Spinal cord (tissue), 10 donors: ENCODE measurements around the gene RNF181. TPM values are rescaled to one million over a fixed set of nuclear protein-coding genes. Genes with fewer than 3 reads are reported as not detected.

Experiments used
- DNase-seq, 6 donors: peaks; one replicate each; pipeline versions ENCODE4 v3.0.0 to v3.0.0-alpha.2; 2013 to 2015; ENCODE audit warnings: low spot score in 6 of 6, low read depth in 4 of 6
- H3K27ac ChIP-seq: one replicate; pipeline ENCODE4 v1.5.1; 2013; ENCODE audit warnings: low read depth, low read length, control low read depth
- H3K27me3 ChIP-seq: one replicate; pipeline ENCODE4 v1.6.1; 2013; ENCODE audit warnings: low read length; ENCODE audit not compliant: control insufficient read depth, insufficient read depth
- H3K36me3 ChIP-seq: one replicate; pipeline ENCODE4 v1.6.1; 2013; ENCODE audit warnings: low read length; ENCODE audit not compliant: control insufficient read depth, insufficient read depth
- H3K4me1 ChIP-seq: one replicate; pipeline ENCODE4 v1.6.1; 2013; ENCODE audit warnings: low read length; ENCODE audit not compliant: control insufficient read depth, insufficient read depth
- H3K4me3 ChIP-seq: one replicate; pipeline ENCODE4 v1.5.1; 2013; ENCODE audit warnings: low read depth, low read length, control low read depth
- H3K9me3 ChIP-seq: one replicate; pipeline ENCODE4 v1.6.1; 2013; ENCODE audit warnings: low read length; ENCODE audit not compliant: control insufficient read depth, insufficient read depth
- WGBS: methylation state at CpG from one replicate; pipeline ENCODE4 v1.1.5; 2013; ENCODE audit warnings: missing lambda C conversion rate; ENCODE audit not compliant: insufficient coverage; 5-methylcytosine and 5-hydroxymethylcytosine counted together
- polyA plus RNA-seq, 2 donors: library from polyadenylated mRNA; unstranded; fragments of 120-200 nt; gene quantifications; one replicate each; pipeline ENCODE4 v1.2.1, GENCODE V29; 2013; ENCODE audit not compliant: insufficient read length in 2 of 2
- total RNA-seq, 2 donors: library from RNA; depleted of rRNA in 1 of 2; stranded (reverse); fragments of 120-200 nt in 1 of 2; fragments of >200 nt in 1 of 2; gene quantifications; one replicate each; pipeline versions ENCODE4 v1.2.3 to v1.2.4, GENCODE V29; 2013 to 2014
- donor health status: healthy.

The RNF181 gene
- total and polyA plus RNA-seq, 4 donors, result 69.3 to 213 (median 108) TPM

DNA sequence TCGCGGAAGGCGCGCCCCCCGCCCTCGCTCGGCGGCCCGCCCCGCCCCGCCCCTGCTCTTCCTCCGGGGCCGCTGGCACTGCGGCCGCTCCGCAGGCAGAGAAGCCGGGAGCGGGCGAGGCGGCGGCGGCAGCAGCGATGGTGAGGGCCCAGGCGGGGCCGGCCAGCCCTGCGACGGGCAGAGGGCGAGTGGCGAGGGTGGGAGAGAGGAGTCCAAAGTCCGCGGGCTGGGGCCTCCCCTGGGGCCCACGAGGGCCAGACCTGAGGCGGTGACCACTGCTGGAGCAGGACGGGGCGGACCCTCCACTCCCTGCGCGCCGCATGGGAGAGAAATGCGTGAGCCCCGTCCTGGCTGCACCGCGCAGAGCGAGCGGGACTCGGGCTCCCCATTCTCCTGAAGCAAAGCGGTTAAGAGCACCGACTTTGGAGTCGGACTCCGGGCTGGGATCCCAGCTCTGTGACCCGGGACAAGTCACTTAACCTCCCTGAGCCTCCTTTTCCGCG is 11.1 kb upstream of the RNF181 start, which contains the start of gene VAMP5:
Gene VAMP5 (plus strand): TSS at position 78 of the 503 bp plus-strand sequence. CDS start 60 bp downstream, at position 138.
- peak within 1 kb of the TSS; percentile 79 for H3K27ac ChIP-seq
- WGBS, result 2% methylated on average over 47 of the region's 52 CpGs
- DNase-seq, result peak in 1 of 6 donors; percentile 54

DNA sequence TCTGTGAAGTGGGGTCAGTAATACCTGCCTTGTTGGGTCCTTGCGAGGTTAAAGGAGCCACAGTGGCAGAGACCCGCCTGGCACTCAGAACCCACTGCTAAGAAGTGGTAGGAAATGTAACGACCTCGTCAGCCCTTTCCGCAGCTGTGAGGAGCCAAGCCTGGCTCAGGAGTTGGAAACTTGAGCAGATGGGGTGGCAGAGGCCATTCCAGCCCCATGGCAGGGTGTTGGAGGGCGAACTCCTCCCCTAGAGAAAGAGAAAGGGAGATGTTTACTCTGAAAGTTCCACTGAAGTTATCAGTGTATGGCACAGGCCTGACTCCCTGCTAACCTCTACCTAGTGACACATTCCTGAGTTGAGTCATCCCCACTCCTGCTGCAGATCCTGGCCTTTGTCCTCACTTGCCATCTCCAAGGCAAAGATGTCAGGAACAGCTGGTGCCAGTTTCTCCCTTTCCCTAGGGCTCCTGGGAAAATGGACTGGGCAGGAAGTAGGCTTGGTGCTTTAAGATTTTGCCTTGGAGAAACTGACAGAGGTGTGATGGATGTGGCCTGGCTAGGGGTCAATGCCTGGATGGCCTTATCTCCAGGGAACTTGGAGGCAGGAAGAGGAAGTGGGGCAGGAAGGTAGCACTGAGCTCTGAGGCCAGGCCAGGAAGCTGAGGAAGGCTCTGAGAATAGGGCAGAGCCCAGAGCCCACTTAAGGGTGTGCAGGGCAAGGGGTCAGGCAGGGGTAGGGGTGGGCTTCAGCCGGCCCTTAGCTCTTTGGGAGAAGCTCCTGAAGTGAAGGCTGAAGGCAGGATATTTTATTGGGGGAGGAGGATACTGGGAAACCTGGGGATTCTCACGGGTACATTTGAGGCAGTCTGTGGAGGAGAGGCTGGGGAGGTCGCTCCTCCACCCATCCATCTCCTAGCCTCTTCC is 10.4 kb upstream of the RNF181 start:
- Histone ChIP-seq H3K27ac (peak overlapping the region; percentile 79), H3K27me3 (peaks cover 19% of the 10 kb centered on the region), H3K4me3 (peak overlapping the region; percentile 49), H3K36me3 (no peaks in the 10 kb centered on the region), H3K4me1 (peaks cover 20% of the 10 kb centered on the region), H3K9me3 (no peaks in the 10 kb centered on the region)
- no peak for DNase-seq
- WGBS, result 28% methylated on average over 5 of the region's 9 CpGs

More for the DNA sequence above, 11.1 kb upstream of the RNF181 start, which contains the start of gene VAMP5:
- Histone ChIP-seq H3K4me3 (peak within 1 kb of the TSS; percentile 49), H3K27me3 (peaks cover 20% of the 10 kb centered on the region), H3K9me3 (no peaks in the 10 kb centered on the region), H3K36me3 (no peaks in the 10 kb centered on the region), H3K4me1 (peaks cover 27% of the 10 kb centered on the region)

DNA sequence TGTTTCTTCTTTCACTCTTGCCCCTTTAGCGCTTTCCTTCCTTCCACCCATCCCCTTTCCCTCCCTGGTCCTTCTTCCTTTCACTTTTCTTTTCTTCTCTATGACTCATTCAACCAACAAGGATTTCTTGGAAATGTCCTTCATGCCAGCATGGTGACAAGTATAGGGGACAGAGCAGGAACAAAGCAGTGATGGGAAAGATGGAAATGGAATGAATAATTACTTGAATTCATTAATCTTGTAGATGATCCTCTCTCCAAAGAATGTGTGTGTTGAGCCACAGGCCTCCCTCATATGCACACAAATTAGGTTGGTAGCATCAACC is 9.8 kb upstream of the RNF181 start:
- Histone ChIP-seq H3K36me3 (no peaks in the 10 kb centered on the region), H3K9me3 (no peaks in the 10 kb centered on the region), H3K4me1 (peaks cover 19% of the 10 kb centered on the region), H3K27me3 (peaks cover 19% of the 10 kb centered on the region), H3K4me3 (no peak overlapping the region), H3K27ac (peak overlapping the region; percentile 79)
- 100% methylated on average over 1 of the region's 1 CpG for WGBS
- DNase-seq, result no peak

DNA sequence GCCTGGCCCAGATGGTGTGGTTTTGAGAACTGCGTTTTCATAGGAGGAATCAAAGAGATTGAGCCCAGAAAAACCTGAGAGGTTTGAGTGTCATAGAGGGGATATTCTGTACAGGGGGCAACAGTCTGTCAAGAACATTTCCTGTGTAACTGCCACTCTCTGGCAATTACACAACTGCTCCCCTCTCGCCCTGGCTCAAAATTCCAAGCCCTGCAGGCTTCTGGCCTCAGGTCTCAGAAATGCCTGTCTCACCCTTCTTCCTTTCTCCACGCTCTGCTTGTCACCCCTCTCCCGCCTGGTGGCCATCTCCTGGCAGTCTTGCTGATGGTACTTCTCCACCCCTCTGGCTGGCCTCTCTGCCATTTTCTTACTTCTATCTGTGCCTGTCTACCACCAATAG is 7.3 kb upstream of the RNF181 start:
- H3K27ac ChIP-seq, result peak overlapping the region; percentile 70
- no peak for DNase-seq
- H3K36me3 ChIP-seq, result no peaks in the 10 kb centered on the region
- H3K4me1 ChIP-seq, result peaks cover 29% of the 10 kb centered on the region
- no peak overlapping the region for H3K4me3 ChIP-seq
- WGBS, result 64% methylated on average over 4 of the region's 4 CpGs
- no peaks in the 10 kb centered on the region for H3K9me3 ChIP-seq
- H3K27me3 ChIP-seq, result peaks cover 16% of the 10 kb centered on the region

DNA sequence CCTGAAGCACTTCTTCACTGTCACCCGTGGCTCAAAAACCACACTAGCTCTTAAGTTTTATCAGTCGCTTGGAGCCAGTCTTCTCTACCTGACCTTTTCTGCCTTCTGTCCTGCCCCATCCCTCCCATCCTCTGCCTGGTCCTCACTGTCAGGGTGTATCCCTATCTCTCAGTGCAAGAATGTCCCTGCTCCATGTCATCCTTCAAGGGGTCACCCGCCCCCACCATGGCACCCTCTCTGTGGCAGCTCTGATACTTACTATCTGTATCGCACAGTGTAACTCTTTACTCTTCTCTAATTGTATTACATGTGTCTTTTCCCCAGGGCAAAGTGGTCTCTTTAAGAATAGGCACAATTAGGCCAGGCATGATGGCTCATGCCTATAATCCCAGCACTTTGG is 6.9 kb upstream of the RNF181 start:
- WGBS, result 62% methylated on average over 3 of the region's 4 CpGs
- no peaks in the 10 kb centered on the region for H3K36me3 ChIP-seq
- no peak for DNase-seq
- H3K27me3 ChIP-seq, result peaks cover 16% of the 10 kb centered on the region
- H3K9me3 ChIP-seq, result no peaks in the 10 kb centered on the region
- peaks cover 29% of the 10 kb centered on the region for H3K4me1 ChIP-seq
- H3K27ac ChIP-seq, result peak overlapping the region; percentile 70
- no peak overlapping the region for H3K4me3 ChIP-seq

DNA sequence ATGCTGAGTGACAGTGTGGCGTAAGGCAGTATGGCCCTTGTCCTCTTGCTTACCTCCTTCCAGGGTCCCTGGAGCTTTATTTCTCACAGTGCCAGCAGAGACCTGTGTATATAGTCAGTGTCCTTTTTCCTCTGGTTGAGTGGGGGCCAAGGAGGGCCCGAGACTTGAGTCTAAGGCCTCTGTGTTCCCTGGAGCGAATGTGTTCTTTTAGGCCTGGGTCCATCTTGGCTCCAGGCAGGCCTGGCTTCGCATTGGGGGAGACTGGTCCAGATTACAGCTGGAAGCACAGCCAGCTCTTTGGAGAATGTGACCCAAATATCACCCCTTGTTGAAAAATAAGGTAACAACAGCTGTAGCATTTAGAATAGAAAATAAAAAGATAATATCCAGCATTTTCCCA is 6.4 kb upstream of the RNF181 start:
- H3K9me3 ChIP-seq, result no peaks in the 10 kb centered on the region
- H3K36me3 ChIP-seq, result no peaks in the 10 kb centered on the region
- H3K4me3 ChIP-seq, result no peak overlapping the region
- peak overlapping the region; percentile 70 for H3K27ac ChIP-seq
- no peak for DNase-seq
- H3K4me1 ChIP-seq, result peaks cover 25% of the 10 kb centered on the region
- WGBS, result 68% methylated on average over 3 of the region's 4 CpGs
- peaks cover 11% of the 10 kb centered on the region for H3K27me3 ChIP-seq

DNA sequence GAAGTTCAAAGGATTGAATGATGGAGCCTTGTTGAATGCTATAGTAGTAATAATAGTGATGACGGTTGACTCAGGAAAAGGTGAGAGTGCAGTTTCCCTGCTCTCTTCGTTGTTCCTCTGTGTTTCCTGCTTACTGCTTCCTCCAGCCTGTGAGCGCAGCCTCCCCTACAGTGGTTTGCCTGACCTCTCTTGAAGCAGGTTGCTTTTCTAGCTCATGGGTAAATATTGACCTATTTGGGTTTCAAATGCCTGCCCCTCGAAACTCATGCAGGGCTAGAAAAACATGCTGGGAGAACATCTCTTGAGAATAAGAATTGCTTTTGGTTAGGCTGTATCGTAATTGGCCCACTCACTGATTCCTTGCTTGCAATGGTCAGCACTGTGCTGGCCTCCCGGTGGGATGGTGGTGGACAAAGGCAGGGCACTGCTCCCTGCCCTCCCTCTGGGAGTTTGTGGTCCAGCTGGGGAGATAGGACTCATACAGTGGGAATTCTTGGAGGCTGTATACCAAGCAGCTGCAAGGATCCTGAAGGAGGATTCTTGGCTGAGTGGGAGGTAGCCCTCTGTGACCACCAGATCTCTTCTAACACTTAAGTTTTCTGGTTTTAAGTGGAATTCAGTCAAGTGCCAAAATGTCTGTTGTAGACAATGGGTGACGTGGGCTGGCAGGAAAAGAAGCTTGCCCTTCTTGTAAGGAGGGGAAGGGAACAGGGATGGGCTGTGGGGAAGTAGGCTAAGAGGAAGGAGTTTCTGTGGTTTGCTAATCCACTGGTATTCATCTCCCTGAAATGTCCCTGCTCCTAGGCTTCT is 5.4 kb upstream of the RNF181 start:
- H3K4me1 ChIP-seq, result peaks cover 22% of the 10 kb centered on the region
- 52% methylated on average over 5 of the region's 7 CpGs for WGBS

DNA sequence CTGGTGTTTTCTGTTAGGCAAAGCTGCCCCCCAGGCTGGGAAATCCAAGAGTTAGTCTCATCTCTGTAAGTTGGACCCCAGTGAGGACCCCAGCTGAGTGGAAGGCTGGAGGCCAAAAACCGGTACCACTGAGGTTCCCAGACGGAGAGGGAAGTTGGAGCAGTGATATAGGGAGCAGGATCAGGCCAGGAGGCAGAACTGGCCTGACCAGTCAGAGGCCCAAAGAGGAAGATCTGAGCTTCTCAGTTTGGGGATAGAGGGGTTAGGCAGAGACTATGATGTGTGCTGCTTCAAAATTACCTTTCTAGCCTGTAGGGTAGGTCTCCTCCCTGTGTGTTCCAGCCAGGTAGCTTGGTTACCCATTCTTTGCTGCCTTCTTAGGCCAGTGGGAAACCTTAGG is 4.6 kb upstream of the RNF181 start:
- peaks cover 19% of the 10 kb centered on the region for H3K4me1 ChIP-seq
- no peaks in the 10 kb centered on the region for H3K9me3 ChIP-seq
- H3K27ac ChIP-seq, result peak overlapping the region; percentile 70
- no peaks in the 10 kb centered on the region for H3K27me3 ChIP-seq
- WGBS, result 64% methylated on average over 2 of the region's 2 CpGs
- no peak overlapping the region for H3K4me3 ChIP-seq
- H3K36me3 ChIP-seq, result no peaks in the 10 kb centered on the region
- no peak for DNase-seq

More for the DNA sequence above, 5.4 kb upstream of the RNF181 start:
- Histone ChIP-seq H3K4me3 (no peak overlapping the region), H3K27me3 (peaks cover 3% of the 10 kb centered on the region), H3K9me3 (no peaks in the 10 kb centered on the region), H3K27ac (peak overlapping the region; percentile 70), H3K36me3 (no peaks in the 10 kb centered on the region)
- peak in 1 of 6 donors; percentile 75 for DNase-seq

DNA sequence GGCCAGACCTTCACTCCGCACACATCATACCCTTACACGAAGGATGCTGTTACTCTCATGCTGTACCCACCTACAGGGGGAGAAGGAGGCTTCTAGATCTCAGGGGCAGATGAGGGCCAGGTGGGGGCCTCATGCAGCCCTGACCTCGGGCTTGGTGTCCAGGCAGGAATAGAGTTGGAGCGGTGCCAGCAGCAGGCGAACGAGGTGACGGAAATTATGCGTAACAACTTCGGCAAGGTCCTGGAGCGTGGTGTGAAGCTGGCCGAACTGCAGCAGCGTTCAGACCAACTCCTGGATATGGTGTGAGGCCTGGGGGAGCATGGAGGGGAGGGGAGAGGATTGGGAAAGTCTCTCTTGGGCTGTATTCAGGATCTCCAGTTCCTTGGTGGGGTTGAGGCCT is 4.0 kb upstream of the RNF181 start:
- WGBS, result 81% methylated on average over 10 of the region's 12 CpGs
- no peaks in the 10 kb centered on the region for H3K36me3 ChIP-seq
- peaks cover 22% of the 10 kb centered on the region for H3K4me1 ChIP-seq
- H3K9me3 ChIP-seq, result no peaks in the 10 kb centered on the region
- H3K27me3 ChIP-seq, result no peaks in the 10 kb centered on the region
- H3K4me3 ChIP-seq, result no peak overlapping the region
- DNase-seq, result no peak
- H3K27ac ChIP-seq, result peak overlapping the region; percentile 70
